ENCODE data around the gene PECR.
"Not testable (repeated sequence)": the region's sequence is repeated elsewhere in the genome, so short reads cannot be mapped to it uniquely, and the experiment has no call there.

PECR gene

DNA sequence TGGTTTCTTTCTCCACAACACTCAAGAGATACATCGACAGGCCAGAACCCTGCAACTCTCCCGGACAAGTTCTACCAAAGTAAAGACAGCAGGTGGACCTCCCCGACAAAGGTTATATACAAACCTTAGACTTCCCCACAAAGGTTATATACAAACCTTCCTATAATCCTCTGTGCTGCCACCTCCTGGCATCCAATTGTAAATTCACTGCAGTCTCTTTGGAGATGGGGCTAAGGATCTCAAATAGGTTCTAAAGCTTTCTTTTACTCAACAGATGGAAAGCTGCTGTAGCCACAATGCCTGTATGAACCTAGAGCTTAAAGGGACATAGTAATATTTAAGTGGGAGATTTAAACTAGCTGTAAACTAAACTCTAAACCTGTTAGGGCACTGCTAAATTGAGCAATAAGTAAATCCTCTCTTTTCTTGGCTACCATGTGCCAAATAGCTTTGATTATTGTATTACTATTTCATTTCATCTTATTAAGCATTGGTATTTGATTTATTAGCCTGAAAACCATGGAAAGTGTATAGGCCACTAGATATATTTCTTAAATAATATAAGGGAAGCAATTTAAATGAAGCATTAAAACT lies 58.5 kb downstream of the PECR start:
- no peak for DNase-seq

DNA sequence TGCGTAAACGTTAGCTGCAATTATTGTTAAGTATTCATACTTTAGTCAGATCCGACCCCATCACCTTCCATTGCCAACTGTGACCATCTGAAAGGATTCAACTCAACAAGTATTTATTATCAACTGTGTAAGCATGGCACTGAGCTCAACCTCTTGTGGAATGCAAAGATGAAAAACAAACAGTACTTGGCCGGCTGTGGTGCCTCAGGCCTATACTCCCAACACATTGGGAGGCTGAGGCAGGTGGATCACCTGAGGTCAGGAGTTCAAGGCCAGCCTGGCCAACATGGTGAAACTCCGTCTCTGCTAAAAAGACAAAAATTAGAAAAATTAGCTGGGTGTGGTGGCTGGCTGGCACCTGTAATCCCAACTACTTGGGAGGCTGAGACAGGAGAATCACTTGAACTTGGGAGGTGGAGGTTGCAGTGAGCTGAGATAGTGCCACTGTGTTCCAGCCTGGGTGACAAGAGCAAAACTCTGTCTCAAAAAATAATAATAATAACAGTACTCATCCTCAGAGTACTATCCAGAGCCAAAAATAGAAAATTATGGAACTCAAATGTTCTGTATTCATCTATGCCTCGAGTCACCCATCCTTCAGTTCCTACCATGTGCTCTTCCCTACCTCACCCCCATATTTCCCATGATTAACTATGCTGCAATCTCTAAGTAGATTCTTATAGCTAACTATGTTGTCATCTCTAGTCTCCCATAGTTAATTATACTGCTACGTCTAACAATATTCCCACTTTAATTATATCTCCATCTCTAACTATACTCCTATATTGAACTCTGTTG lies 59.6 kb downstream of the PECR start:
- DNase-seq: no peak

- no peak for DNase-seq
Measured at GRCh38 chr2:216018709-216019108, 62.9 kb downstream of the PECR start.

GRCh38 chr2:216017365-216017764 lies 64.2 kb downstream of the PECR start:
- peak; percentile 26 for DNase-seq

GRCh38 chr2:216016581-216016980 lies 65.0 kb downstream of the PECR start:
- DNase-seq: no peak

- DNase-seq: no peak
Measured at GRCh38 chr2:216015722-216016464, 65.7 kb downstream of the PECR start.

DNA sequence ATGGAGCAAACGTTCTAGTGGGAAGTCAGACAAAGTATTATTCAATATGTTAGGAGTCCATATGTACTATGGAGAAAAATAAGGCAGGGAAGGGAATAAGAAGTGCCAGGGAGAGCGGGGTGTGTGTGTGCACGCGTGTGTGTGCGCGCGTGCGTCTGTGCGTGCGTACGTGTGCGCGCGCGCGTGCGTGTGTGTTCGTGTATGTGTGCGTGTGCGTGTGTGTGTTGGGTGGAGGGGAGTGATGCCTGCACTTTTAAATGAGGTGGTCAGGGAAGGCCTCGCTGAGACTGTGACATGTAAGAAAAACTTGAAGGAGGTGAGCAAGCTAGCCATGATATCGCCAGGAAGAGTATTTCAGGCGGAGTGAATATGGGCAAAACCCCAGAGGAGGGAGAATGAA lies 66.6 kb downstream of the PECR start:
- no peak for DNase-seq

- DNase-seq: no peak
Measured at GRCh38 chr2:216014006-216014405, 67.6 kb downstream of the PECR start.

- DNase-seq: peak; percentile 63
Measured at GRCh38 chr2:216013080-216013909, 68.3 kb downstream of the PECR start, which contains the start of gene MREG. MREG (minus strand) TSS chr2:216013551; CDS start chr2:216013327, 224 bp downstream.

DNA sequence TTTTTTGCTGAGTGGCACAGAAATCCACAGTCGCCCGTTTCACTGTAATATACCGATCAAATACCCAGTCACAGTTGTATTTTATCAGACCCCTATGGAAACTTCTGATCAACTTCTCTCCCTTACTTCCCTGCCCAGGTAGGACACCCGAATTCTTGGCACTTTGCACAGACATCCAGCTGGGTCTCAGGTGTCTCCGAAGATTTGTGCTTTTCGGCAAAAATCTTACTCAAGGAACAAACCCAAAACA lies 68.9 kb downstream of the PECR start:
- no peak for DNase-seq

DNA sequence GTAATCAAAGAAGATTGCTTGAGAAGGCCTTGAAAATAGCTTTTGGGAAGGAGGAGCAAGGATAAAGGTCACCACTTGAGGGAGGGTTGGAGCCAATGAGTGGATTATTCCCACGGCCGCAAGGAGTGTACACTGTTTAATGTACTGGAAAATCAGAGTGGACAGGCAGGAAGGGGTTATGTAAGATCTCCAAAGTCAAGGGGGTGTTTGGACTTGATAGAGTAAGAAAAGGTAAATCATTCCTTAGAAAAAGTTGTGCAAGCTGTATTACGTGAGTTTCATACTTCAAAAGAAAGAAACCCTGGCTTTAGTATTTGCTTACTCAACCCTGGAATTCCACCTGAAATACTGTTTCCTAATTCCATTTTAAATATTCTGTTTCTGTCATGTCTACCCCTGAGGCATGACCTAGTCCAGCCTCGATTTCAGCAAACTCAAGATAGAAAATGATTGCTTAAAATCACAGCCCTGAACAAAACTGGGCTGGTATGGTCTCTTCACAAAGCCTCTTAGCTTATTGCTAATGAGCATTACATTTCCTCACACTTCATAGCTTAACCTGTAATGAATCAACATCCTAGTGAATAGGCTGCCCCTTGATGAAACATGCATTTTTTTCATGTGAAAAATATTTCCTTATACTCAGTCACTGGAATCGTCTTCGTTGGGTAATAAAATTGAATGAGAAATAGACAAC lies 69.3 kb downstream of the PECR start:
- no peak for DNase-seq

- DNase-seq: not testable (repeated sequence)
Measured at GRCh38 chr2:216009215-216009614, 72.4 kb downstream of the PECR start.

DNA sequence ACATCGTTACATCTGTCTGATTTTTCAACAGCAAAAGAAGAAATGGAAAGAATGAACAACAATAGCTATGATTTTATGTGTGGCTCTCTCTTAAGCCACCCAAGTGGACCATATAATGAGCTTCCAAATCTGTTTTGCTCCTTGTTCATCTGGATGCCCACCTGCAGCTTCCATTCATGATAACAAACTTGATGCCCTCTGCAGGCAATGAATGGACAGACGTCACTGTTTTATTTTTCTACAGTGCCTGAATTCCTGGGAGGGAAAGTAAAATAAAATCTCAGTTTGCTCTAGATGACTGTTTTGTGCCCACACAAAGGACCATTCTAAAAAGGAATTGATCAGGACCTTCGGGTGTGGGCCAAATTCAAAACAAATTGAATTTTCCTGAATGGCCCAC lies 73.2 kb downstream of the PECR start:
- no peak for DNase-seq

DNA sequence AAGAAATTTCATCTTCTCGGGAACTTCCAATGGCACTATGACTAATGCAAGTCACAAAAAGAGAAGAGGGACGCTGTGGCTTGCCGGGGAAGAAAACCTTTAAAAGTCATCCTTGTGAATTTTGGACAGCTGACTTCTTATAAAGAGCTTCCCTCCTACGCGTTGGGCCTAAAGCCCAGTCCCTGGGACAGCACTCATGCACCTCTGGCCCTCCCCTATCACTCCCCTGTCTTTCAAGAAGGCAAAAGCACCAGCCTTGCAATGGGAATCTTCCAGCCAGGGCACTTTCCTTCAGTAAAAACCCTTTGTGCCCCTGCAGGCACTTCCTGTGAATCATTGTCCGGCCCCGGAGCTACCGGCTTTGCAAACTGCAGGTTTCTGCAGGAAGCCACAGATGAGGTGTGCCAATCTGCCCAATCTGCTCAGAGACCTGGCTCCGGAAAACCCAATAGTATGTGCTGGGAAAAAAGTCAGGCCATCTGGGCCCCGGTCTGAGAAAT lies 75.4 kb downstream of the PECR start:
- DNase-seq: peak; percentile 71

- no peak for DNase-seq
Measured at GRCh38 chr2:216004697-216005283, 76.8 kb downstream of the PECR start.

GRCh38 chr2:216003876-216004696 lies 77.5 kb downstream of the PECR start:
- DNase-seq: no peak

DNA sequence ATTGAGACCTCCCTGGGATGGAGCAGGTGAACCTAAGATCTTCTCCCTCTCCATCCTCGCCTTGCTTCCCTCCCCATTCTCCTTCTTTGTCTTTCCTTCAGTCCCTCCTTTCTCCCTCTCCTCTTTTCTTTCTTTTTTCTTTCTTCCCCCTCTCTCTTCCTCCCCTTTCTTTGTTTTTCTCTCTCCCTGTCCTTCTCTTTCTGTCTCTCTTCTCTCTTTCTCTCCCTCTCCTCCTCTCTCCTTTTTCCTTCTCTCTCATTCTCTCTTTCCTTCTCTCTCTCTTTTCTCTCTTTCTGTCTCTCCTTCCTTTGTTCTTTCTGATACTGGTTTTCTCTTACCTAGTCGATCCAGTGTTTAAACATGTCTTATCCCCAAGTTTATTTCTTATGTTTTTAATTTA lies 78.9 kb downstream of the PECR start:
- no peak for DNase-seq

GRCh38 chr2:216002101-216002678 lies 79.4 kb downstream of the PECR start:
- DNase-seq: no peak

- no peak for DNase-seq
Measured at GRCh38 chr2:216001216-216002100, 80.2 kb downstream of the PECR start.

DNA sequence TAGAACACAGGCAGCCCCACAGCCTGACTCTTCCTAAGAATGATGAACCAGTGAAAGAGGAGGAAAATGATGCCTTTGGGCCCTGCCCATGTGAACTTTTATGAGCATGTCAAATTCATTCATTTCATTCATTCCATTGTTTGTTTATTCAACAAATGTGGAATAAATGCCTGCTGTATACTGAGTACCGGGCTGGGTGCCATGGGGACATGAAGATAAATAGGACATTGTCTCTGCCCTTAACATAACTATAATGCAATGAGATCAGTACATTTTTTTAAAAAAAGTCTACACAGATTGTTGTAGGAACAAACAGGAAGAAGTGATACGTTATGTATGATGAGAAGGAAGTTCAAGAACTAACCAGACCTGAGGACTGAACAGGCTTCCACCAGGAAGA lies 83.0 kb downstream of the PECR start:
- DNase-seq: no peak

All from GDM1 (cell line).